ENCODE data around the gene RPS6KL1.

DNA sequence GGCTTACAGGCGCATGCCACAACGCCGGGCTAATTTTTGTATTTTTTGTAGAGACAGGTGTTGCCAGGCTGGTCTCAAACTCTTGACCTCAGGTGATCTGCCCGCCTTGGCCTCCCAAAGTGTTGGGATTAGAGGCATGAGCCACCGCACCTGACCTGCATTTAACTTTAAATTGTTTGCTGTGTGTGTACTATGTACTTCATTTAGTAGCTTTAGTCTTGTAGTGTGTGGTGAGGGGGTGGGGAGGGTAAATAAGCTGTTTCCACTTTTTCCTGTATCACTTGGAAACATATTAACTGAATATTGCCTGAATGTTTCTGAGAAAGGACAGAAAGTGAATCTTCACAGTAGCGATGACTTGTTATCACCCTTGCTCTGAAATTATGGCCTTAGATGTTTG, 32.8 kb downstream of the RPS6KL1 start:
- TF ChIP-seq, protein P1, sequence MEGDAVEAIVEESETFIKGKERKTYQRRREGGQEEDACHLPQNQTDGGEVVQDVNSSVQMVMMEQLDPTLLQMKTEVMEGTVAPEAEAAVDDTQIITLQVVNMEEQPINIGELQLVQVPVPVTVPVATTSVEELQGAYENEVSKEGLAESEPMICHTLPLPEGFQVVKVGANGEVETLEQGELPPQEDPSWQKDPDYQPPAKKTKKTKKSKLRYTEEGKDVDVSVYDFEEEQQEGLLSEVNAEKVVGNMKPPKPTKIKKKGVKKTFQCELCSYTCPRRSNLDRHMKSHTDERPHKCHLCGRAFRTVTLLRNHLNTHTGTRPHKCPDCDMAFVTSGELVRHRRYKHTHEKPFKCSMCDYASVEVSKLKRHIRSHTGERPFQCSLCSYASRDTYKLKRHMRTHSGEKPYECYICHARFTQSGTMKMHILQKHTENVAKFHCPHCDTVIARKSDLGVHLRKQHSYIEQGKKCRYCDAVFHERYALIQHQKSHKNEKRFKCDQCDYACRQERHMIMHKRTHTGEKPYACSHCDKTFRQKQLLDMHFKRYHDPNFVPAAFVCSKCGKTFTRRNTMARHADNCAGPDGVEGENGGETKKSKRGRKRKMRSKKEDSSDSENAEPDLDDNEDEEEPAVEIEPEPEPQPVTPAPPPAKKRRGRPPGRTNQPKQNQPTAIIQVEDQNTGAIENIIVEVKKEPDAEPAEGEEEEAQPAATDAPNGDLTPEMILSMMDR (IDR thresholded peaks at IDR 0.05): no peak
- no peak for TF ChIP-seq POLR2A (IDR thresholded peaks at IDR 0.05)

Data from esophagus squamous epithelium (tissue), 4 donors.